ENCODE data around the gene GAK.

The GAK gene

GRCh38 chr4:866068-866760 is 65.9 kb downstream of the GAK start:
- no peak for DNase-seq

DNA sequence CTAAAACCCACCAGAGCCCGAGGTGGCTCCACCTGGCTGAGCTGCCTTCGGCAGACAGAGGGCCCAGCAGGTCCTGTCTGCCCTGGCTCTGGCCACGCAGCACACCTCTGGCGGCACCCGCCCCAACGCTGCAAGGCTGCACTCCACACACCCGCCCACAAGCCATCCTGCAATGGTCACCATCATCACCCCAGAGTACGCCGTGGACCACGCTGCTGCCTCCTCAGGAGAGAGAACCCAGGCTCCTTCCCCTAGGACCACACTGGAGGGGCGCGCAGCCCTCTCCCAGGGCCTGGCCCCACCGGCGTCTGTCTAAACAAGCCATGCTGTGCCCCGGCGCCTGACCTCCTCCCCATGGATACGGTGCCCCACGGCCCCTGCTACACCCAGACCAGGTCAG is 66.5 kb downstream of the GAK start:
- no peak for DNase-seq

DNA sequence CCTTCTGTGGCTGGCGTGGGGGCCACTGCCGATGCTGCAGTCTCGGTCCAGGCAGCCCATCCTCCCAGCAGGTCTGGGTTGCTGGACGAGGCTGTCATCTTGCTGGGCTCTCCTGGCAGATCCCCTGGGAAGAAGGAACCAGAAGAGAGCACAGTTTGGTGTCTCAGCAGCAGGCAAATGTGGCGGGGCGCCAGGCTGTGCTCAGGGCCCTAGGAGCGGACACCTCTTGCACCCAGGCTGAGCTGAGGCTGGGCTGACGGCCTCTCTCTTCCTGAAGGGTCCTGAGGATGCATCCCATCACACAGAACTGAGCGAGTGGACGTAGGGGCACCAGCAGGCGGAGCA is 67.0 kb downstream of the GAK start:
- DNase-seq: no peak

GRCh38 chr4:864456-865120 is 67.5 kb downstream of the GAK start:
- no peak for DNase-seq

DNA sequence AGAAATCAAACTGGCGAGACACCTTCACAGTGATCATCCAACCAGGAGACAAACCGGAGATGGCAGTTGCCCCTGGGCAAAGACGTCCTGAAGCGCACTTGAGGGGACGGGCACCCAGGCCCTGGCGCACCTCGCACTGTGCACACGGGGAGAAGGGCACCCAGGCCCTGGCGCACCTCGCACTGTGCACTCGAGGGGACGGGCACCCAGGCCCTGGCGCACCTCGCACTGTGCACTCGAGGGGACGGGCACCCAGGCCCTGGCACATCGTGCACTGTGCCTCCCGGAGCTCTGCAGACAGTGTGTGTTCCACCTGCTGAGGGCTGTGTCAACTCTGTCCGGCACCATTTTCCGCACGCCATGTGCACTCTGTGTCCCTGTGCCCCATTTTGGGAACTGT is 71.6 kb downstream of the GAK start:
- DNase-seq: no peak

GRCh38 chr4:859496-859895 is 72.6 kb downstream of the GAK start:
- DNase-seq: no peak

- DNase-seq: no peak
Measured at GRCh38 chr4:858831-859451, 73.2 kb downstream of the GAK start.

DNA sequence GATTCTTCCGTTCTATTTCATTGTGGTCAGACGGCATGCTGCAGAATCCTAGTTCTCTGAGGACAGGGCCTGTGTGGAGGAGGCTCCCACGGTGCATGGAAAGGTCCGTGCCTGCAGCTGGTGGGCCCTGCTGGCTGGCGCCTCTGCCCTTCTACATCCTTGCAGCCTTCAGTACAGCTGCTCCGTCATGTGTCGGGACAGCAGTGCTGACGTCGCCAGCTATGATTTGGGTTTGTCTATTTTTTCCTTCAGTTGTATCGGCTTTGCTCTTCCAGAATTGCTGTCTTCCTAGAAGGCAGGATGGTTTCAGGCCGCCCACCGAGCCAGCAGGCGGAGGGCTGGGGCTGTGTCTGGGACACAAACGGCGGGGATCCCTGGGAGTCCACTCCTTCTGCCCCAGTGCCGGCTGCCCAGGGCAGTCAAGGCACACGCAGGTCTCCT is 74.1 kb downstream of the GAK start:
- DNase-seq: no peak

- no peak for DNase-seq
Measured at GRCh38 chr4:857461-857860, 74.7 kb downstream of the GAK start.

DNA sequence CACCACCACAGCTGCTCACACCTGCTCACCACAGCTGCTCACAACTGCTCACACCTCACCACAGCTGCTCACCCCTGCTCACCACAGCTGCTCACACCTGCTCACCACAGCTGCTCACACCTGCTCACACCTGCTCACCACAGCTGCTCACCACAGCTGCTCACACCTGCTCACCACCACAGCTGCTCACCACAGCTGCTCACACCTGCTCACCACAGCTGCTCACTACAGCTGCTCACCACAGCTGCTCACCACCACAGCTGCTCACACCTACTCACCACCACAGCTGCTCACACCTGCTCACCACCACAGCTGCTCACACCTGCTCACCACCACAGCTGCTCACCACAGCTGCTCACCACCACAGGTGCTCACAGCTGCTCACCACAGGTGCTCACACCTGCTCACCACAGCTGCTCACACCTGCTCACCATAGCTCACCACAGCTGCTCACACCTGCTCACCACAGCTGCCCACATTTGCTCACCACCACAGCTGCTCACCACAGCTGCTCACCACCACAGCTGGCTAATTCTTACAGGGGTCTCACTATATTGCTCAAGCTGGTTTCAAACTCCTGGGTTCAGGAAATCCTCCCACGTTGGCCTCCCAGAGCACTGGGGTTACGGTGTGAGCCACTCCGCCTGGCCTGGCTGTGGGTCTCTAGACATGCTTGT is 75.8 kb downstream of the GAK start:
- DNase-seq: peak; percentile 26

DNA sequence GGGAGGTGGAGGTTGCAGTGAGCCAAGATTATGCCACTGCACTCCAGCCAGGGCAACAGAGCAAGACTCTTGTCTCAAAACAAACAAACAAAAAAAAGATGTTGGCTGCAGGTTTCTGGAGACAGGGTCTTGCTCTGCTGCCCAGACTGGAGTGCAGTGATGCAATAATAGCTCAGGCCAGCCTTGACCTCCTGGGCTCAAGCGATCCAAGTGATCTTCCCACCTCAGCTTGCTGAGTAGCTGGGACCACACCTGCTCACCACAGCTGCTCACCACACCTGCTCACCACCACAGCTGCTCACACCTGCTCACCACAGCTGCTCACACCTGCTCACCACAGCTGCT is 76.3 kb downstream of the GAK start:
- DNase-seq: peak; percentile 38

DNA sequence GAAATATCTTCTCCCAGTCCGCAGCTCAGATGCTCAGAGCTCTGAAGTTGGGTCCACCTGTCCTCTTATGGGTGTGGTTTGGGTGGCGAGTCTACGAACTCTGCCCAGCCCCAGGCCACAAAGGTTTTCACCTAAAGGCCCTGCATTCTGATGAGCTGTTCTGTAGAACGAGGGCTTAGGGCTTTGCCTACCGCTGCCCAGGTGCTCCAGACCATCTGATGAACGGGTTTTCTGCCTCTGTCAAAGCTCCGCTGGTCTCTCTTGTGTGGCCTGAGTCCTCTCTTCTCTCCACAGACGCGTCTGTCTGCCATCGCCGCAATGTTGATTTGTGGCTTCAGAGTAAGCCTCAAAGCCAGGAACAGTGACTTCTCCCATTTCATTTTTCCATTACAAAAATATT is 77.8 kb downstream of the GAK start:
- no peak for DNase-seq

DNA sequence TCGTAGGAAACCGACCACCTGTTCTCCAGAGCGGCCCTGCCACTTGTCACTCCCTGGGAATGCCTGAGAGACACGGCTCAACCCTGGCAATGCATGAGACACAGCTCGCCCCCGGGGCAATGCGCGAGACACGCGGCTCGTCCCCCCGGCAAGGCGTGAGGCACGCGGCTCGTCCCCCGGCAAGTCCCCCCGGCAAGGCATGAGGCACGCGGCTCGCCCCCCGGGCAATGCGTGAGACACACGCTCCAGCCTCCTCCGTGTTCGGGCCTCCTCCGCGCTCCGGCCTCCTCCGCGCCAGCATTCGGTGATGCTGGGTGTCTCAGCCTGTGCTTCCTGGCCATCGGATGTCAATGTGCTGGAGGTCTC is 78.7 kb downstream of the GAK start:
- DNase-seq: no peak

GRCh38 chr4:851701-852430 is 80.2 kb downstream of the GAK start:
- no peak for DNase-seq

- no peak for DNase-seq
Measured at GRCh38 chr4:850323-850945, 81.7 kb downstream of the GAK start.

GRCh38 chr4:849478-850175 is 82.5 kb downstream of the GAK start:
- no peak for DNase-seq

DNA sequence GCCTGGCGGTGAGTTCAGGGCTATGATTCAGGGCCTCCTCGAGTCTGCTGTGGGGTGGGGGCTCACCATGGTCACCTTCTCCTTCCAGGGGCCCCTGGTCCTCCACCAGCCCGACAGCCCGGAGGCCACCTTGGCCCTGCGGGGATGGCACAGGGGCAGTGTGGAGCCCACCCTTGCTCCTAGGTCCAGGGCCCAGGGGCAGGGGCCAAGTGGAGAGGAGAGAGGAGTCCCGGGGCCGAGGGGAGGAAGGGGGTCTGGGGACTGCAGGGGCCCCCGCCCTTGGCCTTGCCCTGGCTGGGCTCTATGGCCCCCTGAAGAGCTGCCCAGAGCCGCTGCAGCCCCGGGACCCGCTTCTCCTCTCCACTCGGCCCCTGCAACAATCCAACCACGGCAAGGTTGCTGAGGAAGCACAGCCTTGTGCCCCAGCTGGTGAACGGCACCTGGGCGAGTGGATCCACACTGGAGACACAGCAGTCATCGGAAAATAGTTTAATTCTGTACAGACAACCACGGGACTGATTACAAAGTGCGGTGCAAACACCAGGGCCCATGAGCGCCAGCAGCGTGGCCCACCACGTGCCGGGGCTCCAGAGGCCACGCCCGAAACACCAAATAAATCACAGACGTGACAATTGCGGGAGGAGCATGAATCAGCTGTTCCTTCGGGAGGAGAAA is 83.2 kb downstream of the GAK start:
- DNase-seq: no peak

DNA sequence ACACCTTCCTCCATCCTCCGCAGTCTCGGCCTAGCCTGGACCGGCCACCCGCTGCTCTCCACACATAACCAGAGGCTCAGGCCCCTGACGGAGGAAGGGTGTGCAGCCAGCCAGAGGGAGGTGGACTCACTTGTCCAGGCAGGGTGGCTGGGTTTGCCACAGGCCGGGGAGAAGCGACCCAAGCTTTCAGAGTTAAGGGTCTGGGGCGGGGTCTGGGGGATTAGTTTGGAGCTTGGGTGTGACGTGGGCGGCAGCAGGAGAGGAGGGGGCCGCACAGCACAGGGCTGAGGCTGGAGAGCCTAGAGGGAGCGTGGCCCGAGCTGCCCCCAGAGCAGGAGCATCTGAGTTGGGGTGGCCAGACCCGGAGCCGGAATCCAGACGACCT is 83.8 kb downstream of the GAK start:
- no peak for DNase-seq

DNA sequence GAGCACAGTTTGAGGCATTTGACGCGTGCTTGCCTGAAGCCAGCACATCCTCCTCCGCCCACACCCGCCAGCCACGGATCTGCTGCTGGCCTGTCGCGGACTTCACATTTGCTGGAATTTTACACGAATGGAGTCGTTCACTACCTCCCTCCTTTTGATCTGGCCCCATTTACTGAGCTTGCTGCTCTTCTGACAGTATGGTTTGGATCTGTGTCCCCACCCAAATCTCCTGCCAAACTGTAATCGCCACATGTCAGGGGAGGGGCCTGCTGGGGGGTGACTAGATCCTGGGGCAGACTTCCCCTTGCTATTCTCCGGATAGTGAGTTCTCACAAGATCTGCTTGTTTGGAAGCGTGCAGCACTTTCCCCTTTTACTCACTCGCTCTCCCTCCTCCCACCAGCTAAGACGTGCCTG is 86.3 kb downstream of the GAK start:
- DNase-seq: no peak

DNA sequence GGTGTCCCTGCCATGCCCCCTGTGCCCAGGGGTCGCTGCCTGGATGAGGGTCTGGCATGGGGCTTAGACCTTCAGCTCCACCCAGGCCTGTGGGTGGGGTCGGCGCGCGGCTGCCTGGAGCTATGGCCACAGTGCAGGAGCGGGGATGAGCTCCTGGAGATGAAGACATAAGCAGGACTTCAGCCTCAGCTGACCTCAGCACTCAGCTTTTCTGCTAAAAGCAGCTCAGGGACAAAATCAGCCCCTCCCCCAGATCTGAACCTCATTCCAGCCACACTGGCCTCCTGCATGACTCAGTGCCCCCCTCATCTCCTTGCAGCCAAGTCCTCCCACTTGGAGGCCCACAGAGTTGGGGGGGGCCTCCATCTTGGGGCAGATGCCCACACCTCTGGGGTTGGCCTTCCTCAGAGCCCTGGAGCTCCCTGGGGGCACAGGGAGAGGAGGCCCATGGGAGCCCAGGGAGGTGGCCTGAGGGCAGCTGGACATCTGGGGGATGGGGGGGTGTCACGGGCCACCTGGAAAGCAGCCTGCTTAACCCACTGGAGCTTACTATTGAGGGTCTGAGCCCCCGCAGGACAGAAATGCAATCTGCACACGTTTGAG is 86.8 kb downstream of the GAK start:
- no peak for DNase-seq

- no peak for DNase-seq
Measured at GRCh38 chr4:844752-845232, 87.3 kb downstream of the GAK start.
